Common myeloid progenitor, CD34-positive (primary cell): ENCODE results near the gene CAMTA1.

Experiments used
- CTCF ChIA-PET: fragments of 350-600 bp; sonication (Branson Sonifier 250); formaldehyde crosslinking; loops from one replicate; lab custom pipeline; 2021; ENCODE audit warnings: antibody characterized with exemption; lab: Charles Lee
- POLR2A ChIA-PET: fragments of 350-600 bp; sonication (Branson Sonifier 250); formaldehyde crosslinking; loops from one replicate; lab custom pipeline; 2021; ENCODE audit warnings: antibody characterized with exemption; lab: Charles Lee
- DNase-seq, 3 donors: peaks; one replicate each; pipeline versions ENCODE4 v3.0.0 to v3.0.0-alpha.2; 2013
- H3K27ac ChIP-seq, 2 experiments: 1 replicate in 1 of 2; 2 replicates in 1 of 2; pipeline ENCODE4 v1.7.0; 2013; ENCODE audit warnings: inconsistent platforms in 2 of 2, low read length in 2 of 2, mild to moderate bottlenecking in 2 of 2, low read depth in 1 of 2, moderate library complexity in 1 of 2; ENCODE audit not compliant: severe bottlenecking in 2 of 2, insufficient read depth in 1 of 2, poor library complexity in 1 of 2
- H3K27me3 ChIP-seq, 5 experiments: replicated peaks in 2 of 5; 1 replicate in 3 of 5; 2 replicates in 2 of 5; pipeline versions ENCODE4 v1.6.1 to v1.7.0; 2013; ENCODE audit warnings: low read length in 4 of 5, mild to moderate bottlenecking in 2 of 5, moderate library complexity in 2 of 5, inconsistent platforms in 1 of 5; ENCODE audit not compliant: insufficient read depth in 5 of 5, control insufficient read depth in 4 of 5
- H3K36me3 ChIP-seq, 4 experiments: 1 replicate in 2 of 4; 2 replicates in 2 of 4; pipeline versions ENCODE4 v1.6.1 to v1.7.0; 2013; ENCODE audit warnings: low read length in 3 of 4, control low read depth in 1 of 4, mild to moderate bottlenecking in 1 of 4; ENCODE audit not compliant: control insufficient read depth in 4 of 4, insufficient read depth in 4 of 4
- H3K4me1 ChIP-seq, 4 experiments: 1 replicate in 3 of 4; 2 replicates in 1 of 4; pipeline versions ENCODE4 v1.6.1 to v1.7.1; 2013; ENCODE audit warnings: low read length in 3 of 4, mild to moderate bottlenecking in 3 of 4, control low read depth in 1 of 4, inconsistent platforms in 1 of 4, moderate library complexity in 1 of 4; ENCODE audit not compliant: control insufficient read depth in 4 of 4, insufficient read depth in 4 of 4; ENCODE audit errors: control extremely low read depth in 1 of 4
- H3K4me3 ChIP-seq, 7 experiments: 1 replicate in 4 of 7; 2 replicates in 3 of 7; pipeline versions ENCODE4 v1.5.1 to v1.7.0; 2013; ENCODE audit warnings: mild to moderate bottlenecking in 7 of 7, low read length in 6 of 7, moderate library complexity in 6 of 7, inconsistent platforms in 2 of 7, low read depth in 2 of 7, control low read depth in 1 of 7; ENCODE audit not compliant: insufficient read depth in 4 of 7, control insufficient read depth in 1 of 7; ENCODE audit errors: extremely low read depth in 1 of 7
- H3K9me3 ChIP-seq, 5 experiments: 1 replicate in 4 of 5; 2 replicates in 1 of 5; pipeline versions ENCODE4 v1.6.1 to v1.7.1; 2013; ENCODE audit warnings: low read length in 4 of 5, mild to moderate bottlenecking in 2 of 5, inconsistent platforms in 1 of 5, low read depth in 1 of 5, moderate library complexity in 1 of 5; ENCODE audit not compliant: control insufficient read depth in 4 of 5, insufficient read depth in 2 of 5; ENCODE audit errors: control extremely low read depth in 1 of 5
- WGBS: methylation state at CpG from one replicate; pipeline ENCODE4 v1.1.5; 2013; ENCODE audit not compliant: insufficient coverage; 5-methylcytosine and 5-hydroxymethylcytosine counted together

CAMTA1 gene

GRCh38 chr1:7674972-7675371 lies 889.7 kb downstream of the CAMTA1 start:
- 93% methylated on average over 3 of the region's 4 CpGs for WGBS
- H3K27ac ChIP-seq, result no peak overlapping the region
- H3K4me1 ChIP-seq, result peaks cover 0 to 10% (median 3%) of the 10 kb centered on the region in 4 experiments
- peaks cover 0 to 5% (median 0%) of the 10 kb centered on the region in 5 experiments for H3K27me3 ChIP-seq
- DNase-seq, result no peak
- ChIA-PET CTCF (interaction anchor here (1.0 to 23.7 kb wide), 4 partner anchors 8 to 83 kb away, joined by 3 to 536 read pairs (median 51); no protein-coding TSS in a partner anchor), POLR2A (no interaction called here)
- H3K9me3 ChIP-seq, result no peaks in the 10 kb centered on the region
- no peak overlapping the region for H3K4me3 ChIP-seq
- H3K36me3 ChIP-seq, result no peaks in the 10 kb centered on the region

DNA sequence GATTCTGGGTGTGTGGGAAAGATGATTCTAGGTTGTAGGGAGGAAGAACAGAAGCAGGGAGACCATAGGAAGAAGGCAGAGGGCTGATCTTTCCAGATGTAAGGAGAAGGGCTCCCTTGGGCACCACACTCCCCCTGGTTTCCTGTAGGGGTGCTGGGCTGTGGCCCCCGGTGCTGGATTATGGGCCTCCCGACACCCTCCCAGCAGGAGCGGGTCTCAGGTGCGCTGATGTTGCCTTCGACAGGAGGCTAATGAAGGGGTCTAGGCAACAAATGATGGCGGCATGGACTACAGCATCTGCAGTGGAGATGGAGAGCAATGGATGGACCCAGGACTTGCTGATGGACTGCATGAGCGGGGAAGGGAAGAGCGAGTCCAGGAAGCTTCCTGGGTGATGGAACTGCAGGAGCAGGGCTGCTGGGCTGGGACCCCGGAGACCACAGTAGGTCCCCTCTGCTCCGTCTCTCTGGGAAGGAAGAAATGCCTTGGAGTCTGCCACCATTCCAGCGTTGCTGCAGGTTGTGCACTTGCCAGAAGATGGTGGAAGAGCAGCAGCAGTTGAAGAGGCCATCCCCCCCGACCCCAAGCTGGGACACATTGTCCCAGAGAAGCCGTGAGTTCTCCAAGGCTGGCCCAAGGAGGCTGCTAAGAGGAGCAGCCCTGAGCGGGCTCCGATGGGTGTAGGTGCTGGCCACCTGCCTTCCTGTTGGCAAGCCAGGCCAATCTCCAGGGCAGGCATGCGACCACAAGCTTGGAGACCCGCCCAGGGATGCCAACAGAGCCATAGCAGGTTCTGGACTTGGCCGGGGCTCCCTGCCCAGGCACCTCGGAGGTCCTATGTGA lies 890.4 kb downstream of the CAMTA1 start:
- ChIA-PET POLR2A (no interaction called here), CTCF (interaction anchor here (0.9 to 23.7 kb wide), 5 partner anchors 9 to 229 kb away, joined by 3 to 536 read pairs (median 4); no protein-coding TSS in a partner anchor)
- DNase-seq, result no peak
- peaks cover 0 to 11% (median 6%) of the 10 kb centered on the region in 4 experiments for H3K4me1 ChIP-seq
- H3K36me3 ChIP-seq, result no peaks in the 10 kb centered on the region
- H3K9me3 ChIP-seq, result no peaks in the 10 kb centered on the region
- H3K4me3 ChIP-seq, result no peak overlapping the region
- no peak overlapping the region for H3K27ac ChIP-seq
- 93% methylated on average over 16 of the region's 19 CpGs for WGBS
- peaks cover 0 to 5% (median 0%) of the 10 kb centered on the region in 5 experiments for H3K27me3 ChIP-seq

DNA sequence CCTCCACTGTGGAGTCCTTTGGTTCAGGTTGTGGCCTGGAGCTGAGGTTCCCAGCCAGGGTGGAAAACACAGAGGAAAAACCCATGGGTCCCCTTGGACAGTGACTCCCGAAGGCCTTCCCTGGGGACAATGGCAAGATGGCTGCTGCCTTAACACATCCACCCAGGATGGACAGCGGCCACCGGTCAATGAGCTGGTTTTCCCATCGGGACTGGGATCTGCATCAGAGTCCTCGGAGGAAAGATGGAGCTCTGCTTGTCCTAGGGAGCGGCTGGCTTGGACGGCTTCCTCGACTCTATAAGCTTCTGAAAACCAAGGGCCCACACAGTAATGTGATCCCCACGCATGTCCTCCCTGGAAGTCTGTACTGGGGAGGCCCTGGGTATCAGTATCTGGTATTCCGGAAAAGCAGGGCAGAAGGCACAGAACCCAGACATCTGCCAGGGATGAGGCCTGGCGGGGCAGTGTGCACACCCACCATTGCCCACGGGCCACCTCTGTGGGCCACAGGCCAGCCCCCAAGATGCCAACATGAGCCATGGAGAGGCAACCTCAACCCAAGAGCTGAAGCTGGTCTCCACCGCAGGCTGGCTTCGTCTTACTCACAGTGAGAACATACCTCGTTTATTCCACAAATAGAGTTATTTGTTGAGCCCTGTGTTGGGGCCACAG lies 891.2 kb downstream of the CAMTA1 start:
- Histone ChIP-seq H3K36me3 (no peaks in the 10 kb centered on the region), H3K4me1 (peaks cover 0 to 15% (median 11%) of the 10 kb centered on the region in 4 experiments), H3K9me3 (no peaks in the 10 kb centered on the region), H3K4me3 (no peak overlapping the region), H3K27ac (no peak overlapping the region), H3K27me3 (peaks cover 0 to 10% (median 0%) of the 10 kb centered on the region in 5 experiments)
- no peak for DNase-seq
- POLR2A ChIA-PET, result no interaction called here
- CTCF ChIA-PET, result interaction anchor here (0.9 to 23.7 kb wide), 5 partner anchors 9 to 228 kb away, joined by 3 to 536 read pairs (median 3); no protein-coding TSS in a partner anchor
- WGBS, result 92% methylated on average over 15 of the region's 15 CpGs

DNA sequence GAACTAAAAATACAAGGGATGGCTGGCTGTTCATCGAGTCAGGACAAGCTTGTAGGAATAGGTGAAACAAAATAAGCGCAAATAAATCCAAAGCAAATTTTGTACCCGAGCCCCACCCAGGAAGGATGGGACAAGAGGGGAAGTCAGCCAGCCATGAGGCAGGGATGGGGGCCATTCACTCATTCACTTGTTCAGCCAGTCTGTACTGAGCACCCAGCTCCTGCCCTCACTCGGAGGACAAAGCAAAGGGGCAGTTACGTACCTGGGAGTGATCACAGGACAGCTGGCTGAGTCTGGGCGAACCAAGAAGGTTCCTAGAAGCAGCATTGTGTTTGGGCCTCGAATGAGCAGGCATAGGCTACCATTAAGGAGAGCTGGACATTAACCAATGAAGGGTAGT lies 891.9 kb downstream of the CAMTA1 start:
- POLR2A ChIA-PET, result no interaction called here
- no peak for DNase-seq
- CTCF ChIA-PET, result interaction anchor here (0.9 to 23.7 kb wide), 4 partner anchors 10 to 73 kb away, joined by 3 to 536 read pairs (median 50); no protein-coding TSS in a partner anchor
- WGBS, result 97% methylated on average over 7 of the region's 7 CpGs
- peaks cover 0 to 15% (median 11%) of the 10 kb centered on the region in 4 experiments for H3K4me1 ChIP-seq
- H3K4me3 ChIP-seq, result no peak overlapping the region
- no peak overlapping the region for H3K27ac ChIP-seq
- H3K9me3 ChIP-seq, result no peaks in the 10 kb centered on the region
- peaks cover 0 to 10% (median 0%) of the 10 kb centered on the region in 5 experiments for H3K27me3 ChIP-seq
- H3K36me3 ChIP-seq, result no peaks in the 10 kb centered on the region

DNA sequence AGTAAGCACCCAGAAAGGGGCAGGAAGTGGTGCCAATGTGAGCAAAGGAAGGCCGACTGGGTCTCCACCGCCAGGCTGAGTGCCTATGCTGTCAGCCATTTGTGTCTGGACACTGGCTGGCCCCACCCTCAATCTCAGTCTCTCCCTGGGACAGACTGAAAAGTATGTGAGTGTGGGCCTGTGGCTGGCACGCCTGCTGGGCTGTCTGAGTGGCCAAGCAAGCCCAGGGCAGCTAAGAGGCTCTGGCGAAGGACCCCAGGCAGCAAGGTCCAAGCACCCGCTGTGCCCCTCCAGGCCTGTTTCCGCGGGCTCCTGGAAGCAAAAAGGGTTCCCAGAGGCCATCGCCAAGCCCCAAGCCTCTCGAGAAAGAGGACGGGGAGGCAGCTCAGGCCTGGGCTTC lies 892.6 kb downstream of the CAMTA1 start:
- Histone ChIP-seq H3K36me3 (no peaks in the 10 kb centered on the region), H3K9me3 (no peaks in the 10 kb centered on the region), H3K27ac (no peak overlapping the region), H3K27me3 (peaks cover 0 to 10% (median 0%) of the 10 kb centered on the region in 5 experiments), H3K4me1 (peaks cover 0 to 15% (median 11%) of the 10 kb centered on the region in 4 experiments), H3K4me3 (no peak overlapping the region)
- DNase-seq, result no peak
- WGBS, result 96% methylated on average over 9 of the region's 10 CpGs
- ChIA-PET POLR2A (no interaction called here), CTCF (interaction anchor here (10.7 to 23.7 kb wide), 2 partner anchors 11 to 73 kb away, joined by 98 to 536 read pairs; no protein-coding TSS in a partner anchor)

GRCh38 chr1:7678491-7679158 lies 893.4 kb downstream of the CAMTA1 start:
- H3K9me3 ChIP-seq, result no peaks in the 10 kb centered on the region
- 91% methylated on average over 9 of the region's 9 CpGs for WGBS
- H3K4me1 ChIP-seq, result peaks cover 0 to 15% (median 10%) of the 10 kb centered on the region in 4 experiments
- ChIA-PET POLR2A (no interaction called here), CTCF (interaction anchor here (0.9 to 23.7 kb wide), 4 partner anchors 12 to 82 kb away, joined by 3 to 536 read pairs (median 50); no protein-coding TSS in a partner anchor)
- no peak for DNase-seq
- no peak overlapping the region for H3K27ac ChIP-seq
- no peaks in the 10 kb centered on the region for H3K36me3 ChIP-seq
- H3K4me3 ChIP-seq, result no peak overlapping the region
- peaks cover 0 to 10% (median 0%) of the 10 kb centered on the region in 5 experiments for H3K27me3 ChIP-seq
